HEK293 (cell line): Measurements from ENCODE around the gene MLLT1.

Experiments
- CTCF ChIA-PET: fragments of 350-600 bp; formaldehyde crosslinking; extraction: SDS; loops from one replicate; lab custom pipeline; 2021; ENCODE audit warnings: antibody characterized with exemption; lab: Yijun Ruan, JAX
- POLR2A ChIA-PET: fragments of 300-600 bp; formaldehyde crosslinking; extraction: SDS; loops from one replicate; lab custom pipeline; 2020; ENCODE audit warnings: antibody characterized with exemption, inconsistent platforms; lab: Yijun Ruan, JAX
- H3K27ac ChIP-seq: fragments of 200-500 bp; sonication (Bioruptor generic); 2 replicates; pipeline ENCODE4 v1.5.1; 2014; ENCODE audit warnings: low read depth, low read length, control low read depth, inconsistent platforms; ENCODE audit errors: extremely low read depth
- H3K36me3 ChIP-seq, 2 experiments: fragments of 200-500 bp in 1 of 2; sonication (Bioruptor generic) in 1 of 2; 1 replicate in 1 of 2; 2 replicates in 1 of 2; pipeline ENCODE4 v1.5.1; 2014 to 2017; ENCODE audit warnings: inconsistent platforms in 2 of 2, low read length in 2 of 2; ENCODE audit not compliant: control insufficient read depth in 2 of 2, insufficient read depth in 1 of 2
- H3K4me1 ChIP-seq: fragments of 200-500 bp; sonication (Bioruptor generic); 2 replicates; pipeline ENCODE4 v1.5.1; 2014; ENCODE audit warnings: mild to moderate bottlenecking, low read length, inconsistent platforms; ENCODE audit not compliant: control insufficient read depth, insufficient read depth
- H3K4me3 ChIP-seq: 2 replicates; pipeline ENCODE4 v1.5.1; 2011; ENCODE audit warnings: low read depth, mild to moderate bottlenecking, control low read depth, low read length, moderate library complexity
- H3K9me3 ChIP-seq: fragments of 200-500 bp; sonication (Bioruptor generic); 2 replicates; pipeline ENCODE4 v1.5.1; 2014; ENCODE audit warnings: low read depth, low read length, inconsistent platforms; ENCODE audit not compliant: control insufficient read depth, insufficient read depth
- KLF9 ChIP-seq: fragments of 450-650 bp; formaldehyde crosslinking; IDR thresholded peaks from 2 replicates; pipeline ENCODE4 v1.5.1; 2016; ENCODE audit warnings: missing biosample characterization, missing genetic modification characterization, low read depth
- SCRT2 ChIP-seq: fragments of 450-650 bp; formaldehyde crosslinking; IDR thresholded peaks from 2 replicates; pipeline ENCODE4 v1.5.1; 2016; ENCODE audit warnings: missing biosample characterization, missing genetic modification characterization
- SP7 ChIP-seq: fragments of 450-650 bp; formaldehyde crosslinking; IDR thresholded peaks from 2 replicates; pipeline ENCODE4 v1.5.1; 2016; ENCODE audit warnings: missing biosample characterization, missing genetic modification characterization
- ZBTB21 ChIP-seq: fragments of 450-650 bp; formaldehyde crosslinking; IDR thresholded peaks from 2 replicates; pipeline ENCODE4 v1.5.1; 2017; ENCODE audit warnings: missing biosample characterization, missing genetic modification characterization
- ZNF140 ChIP-seq: fragments of 450-650 bp; formaldehyde crosslinking; IDR thresholded peaks from 2 replicates; pipeline ENCODE4 v1.5.1; 2016; ENCODE audit warnings: missing biosample characterization, missing genetic modification characterization
- ZNF19 ChIP-seq: fragments of 450-650 bp; formaldehyde crosslinking; IDR thresholded peaks from 2 replicates; pipeline ENCODE4; 2016; ENCODE audit warnings: missing biosample characterization, missing genetic modification characterization, low read depth
- ZNF274 ChIP-seq, 2 experiments: fragments of 200-500 bp in 1 of 2; fragments of 450-650 bp in 1 of 2; sonication (Bioruptor generic) in 1 of 2; formaldehyde crosslinking in 1 of 2; IDR thresholded peaks; 2 replicates each; pipeline versions ENCODE4 v1.5.1 to v1.6.1; 2014 to 2016; ENCODE audit warnings: borderline replicate concordance in 1 of 2, inconsistent platforms in 1 of 2, low read length in 1 of 2, missing biosample characterization in 1 of 2, missing genetic modification characterization in 1 of 2
- ZNF501 ChIP-seq: fragments of 450-650 bp; formaldehyde crosslinking; IDR thresholded peaks from 2 replicates; pipeline ENCODE4 v1.5.1; 2016; ENCODE audit warnings: missing biosample characterization, missing genetic modification characterization
- ZNF530 ChIP-seq: fragments of 450-650 bp; formaldehyde crosslinking; IDR thresholded peaks from 2 replicates; pipeline ENCODE4 v1.5.1; 2016; ENCODE audit warnings: low read depth, missing biosample characterization, missing genetic modification characterization
- ZNF571 ChIP-seq: fragments of 450-650 bp; formaldehyde crosslinking; IDR thresholded peaks from 2 replicates; pipeline ENCODE4 v1.5.0; 2017; ENCODE audit warnings: missing biosample characterization, missing genetic modification characterization
- ZNF626 ChIP-seq: fragments of 450-650 bp; sonication (Bioruptor Pico); formaldehyde crosslinking; IDR thresholded peaks from 2 replicates; pipeline ENCODE4 v1.5.1; 2018; ENCODE audit warnings: missing biosample characterization, missing genetic modification characterization, inconsistent platforms
- ZNF707 ChIP-seq: fragments of 450-650 bp; formaldehyde crosslinking; IDR thresholded peaks from 2 replicates; pipeline ENCODE4 v1.5.1; 2016; ENCODE audit warnings: missing biosample characterization, missing genetic modification characterization
- ZNF830 ChIP-seq: fragments of 450-650 bp; IDR thresholded peaks from 2 replicates; pipeline ENCODE4 v1.5.0; 2018; ENCODE audit warnings: missing biosample characterization, missing genetic modification characterization, low read depth, mild to moderate bottlenecking, moderate library complexity
- TF ChIP-seq, protein P1 (sequence below): fragments of 450-650 bp; formaldehyde crosslinking; IDR thresholded peaks from 2 replicates; pipeline ENCODE4 v1.5.1; 2017; ENCODE audit warnings: missing biosample characterization, missing genetic modification characterization
- TF ChIP-seq, protein P2 (sequence below): fragments of 450-650 bp; formaldehyde crosslinking; IDR thresholded peaks from 2 replicates; pipeline ENCODE4 v1.5.1; 2016; ENCODE audit warnings: missing biosample characterization, missing genetic modification characterization
- TF ChIP-seq, protein P3 (sequence below): fragments of 450-650 bp; formaldehyde crosslinking; IDR thresholded peaks from 2 replicates; pipeline ENCODE4 v1.5.1; 2016; ENCODE audit warnings: missing biosample characterization, missing genetic modification characterization, borderline replicate concordance
- TF ChIP-seq, protein P4 (sequence below): fragments of 450-650 bp; formaldehyde crosslinking; IDR thresholded peaks from 2 replicates; pipeline ENCODE4 v1.5.1; 2016; ENCODE audit warnings: missing biosample characterization, missing genetic modification characterization, borderline replicate concordance

Gene MLLT1

DNA sequence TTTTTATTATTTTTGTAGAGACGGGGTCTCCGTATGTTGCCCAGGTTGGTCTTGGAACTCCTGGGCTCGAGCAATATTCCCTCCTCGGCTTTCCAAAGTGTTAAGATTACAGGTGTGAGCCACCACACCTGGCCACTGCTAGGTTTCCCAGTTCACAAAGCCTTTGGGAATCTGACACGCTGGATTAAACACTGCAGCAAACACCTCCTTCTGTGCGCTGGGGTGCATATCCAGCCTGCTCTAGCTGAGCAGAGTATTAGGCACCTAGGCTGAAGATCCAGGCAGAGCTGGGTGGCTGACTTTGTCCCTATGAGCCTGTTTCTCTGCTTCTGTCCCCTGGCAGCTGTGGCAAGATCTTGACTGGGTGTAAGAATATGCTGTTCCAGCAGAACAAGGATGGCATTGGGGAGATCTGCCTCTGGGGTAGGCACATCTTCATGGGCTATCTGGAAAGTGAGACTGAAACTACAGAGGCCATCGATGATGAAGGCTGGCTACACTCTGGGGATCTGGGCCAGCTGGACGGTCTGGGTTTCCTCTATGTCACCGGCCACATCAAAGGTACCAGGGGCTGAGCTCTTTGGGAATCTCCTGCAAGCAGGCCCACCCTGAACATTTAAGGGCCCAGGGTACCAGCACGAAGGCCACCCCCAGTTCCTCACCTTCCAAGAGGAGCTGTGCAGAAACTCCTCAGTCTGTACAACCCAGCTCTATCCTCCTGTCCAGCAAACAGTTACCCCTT, 94.5 kb downstream of the MLLT1 start (continued):
- TF ChIP-seq ZBTB21 (tag by site-specific recombination): no peak
- no peak for TF ChIP-seq ZNF626 (tag by site-specific recombination)
- TF ChIP-seq, protein P1, sequence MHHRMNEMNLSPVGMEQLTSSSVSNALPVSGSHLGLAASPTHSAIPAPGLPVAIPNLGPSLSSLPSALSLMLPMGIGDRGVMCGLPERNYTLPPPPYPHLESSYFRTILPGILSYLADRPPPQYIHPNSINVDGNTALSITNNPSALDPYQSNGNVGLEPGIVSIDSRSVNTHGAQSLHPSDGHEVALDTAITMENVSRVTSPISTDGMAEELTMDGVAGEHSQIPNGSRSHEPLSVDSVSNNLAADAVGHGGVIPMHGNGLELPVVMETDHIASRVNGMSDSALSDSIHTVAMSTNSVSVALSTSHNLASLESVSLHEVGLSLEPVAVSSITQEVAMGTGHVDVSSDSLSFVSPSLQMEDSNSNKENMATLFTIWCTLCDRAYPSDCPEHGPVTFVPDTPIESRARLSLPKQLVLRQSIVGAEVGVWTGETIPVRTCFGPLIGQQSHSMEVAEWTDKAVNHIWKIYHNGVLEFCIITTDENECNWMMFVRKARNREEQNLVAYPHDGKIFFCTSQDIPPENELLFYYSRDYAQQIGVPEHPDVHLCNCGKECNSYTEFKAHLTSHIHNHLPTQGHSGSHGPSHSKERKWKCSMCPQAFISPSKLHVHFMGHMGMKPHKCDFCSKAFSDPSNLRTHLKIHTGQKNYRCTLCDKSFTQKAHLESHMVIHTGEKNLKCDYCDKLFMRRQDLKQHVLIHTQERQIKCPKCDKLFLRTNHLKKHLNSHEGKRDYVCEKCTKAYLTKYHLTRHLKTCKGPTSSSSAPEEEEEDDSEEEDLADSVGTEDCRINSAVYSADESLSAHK (tag by site-specific recombination): no peak
- TF ChIP-seq ZNF501 (tag by site-specific recombination): no peak
- TF ChIP-seq, protein P2, sequence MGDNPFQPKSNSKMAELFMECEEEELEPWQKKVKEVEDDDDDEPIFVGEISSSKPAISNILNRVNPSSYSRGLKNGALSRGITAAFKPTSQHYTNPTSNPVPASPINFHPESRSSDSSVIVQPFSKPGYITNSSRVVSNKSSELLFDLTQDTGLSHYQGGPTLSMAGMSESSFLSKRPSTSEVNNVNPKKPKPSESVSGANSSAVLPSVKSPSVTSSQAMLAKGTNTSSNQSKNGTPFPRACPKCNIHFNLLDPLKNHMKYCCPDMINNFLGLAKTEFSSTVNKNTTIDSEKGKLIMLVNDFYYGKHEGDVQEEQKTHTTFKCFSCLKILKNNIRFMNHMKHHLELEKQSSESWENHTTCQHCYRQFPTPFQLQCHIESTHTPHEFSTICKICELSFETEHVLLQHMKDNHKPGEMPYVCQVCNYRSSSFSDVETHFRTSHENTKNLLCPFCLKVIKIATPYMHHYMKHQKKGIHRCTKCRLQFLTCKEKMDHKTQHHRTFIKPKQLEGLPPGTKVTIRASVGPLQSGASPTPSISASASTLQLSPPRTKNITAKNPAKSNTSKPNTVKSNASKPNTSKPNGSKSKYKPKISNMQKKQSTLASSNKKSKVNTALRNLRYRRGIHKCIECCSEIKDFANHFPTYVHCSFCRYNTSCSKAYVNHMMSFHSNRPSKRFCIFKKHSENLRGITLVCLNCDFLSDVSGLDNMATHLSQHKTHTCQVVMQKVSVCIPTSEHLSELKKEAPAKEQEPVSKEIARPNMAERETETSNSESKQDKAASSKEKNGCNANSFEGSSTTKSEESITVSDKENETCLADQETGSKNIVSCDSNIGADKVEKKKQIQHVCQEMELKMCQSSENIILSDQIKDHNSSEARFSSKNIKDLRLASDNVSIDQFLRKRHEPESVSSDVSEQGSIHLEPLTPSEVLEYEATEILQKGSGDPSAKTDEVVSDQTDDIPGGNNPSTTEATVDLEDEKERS (tag by site-specific recombination): no peak

DNA sequence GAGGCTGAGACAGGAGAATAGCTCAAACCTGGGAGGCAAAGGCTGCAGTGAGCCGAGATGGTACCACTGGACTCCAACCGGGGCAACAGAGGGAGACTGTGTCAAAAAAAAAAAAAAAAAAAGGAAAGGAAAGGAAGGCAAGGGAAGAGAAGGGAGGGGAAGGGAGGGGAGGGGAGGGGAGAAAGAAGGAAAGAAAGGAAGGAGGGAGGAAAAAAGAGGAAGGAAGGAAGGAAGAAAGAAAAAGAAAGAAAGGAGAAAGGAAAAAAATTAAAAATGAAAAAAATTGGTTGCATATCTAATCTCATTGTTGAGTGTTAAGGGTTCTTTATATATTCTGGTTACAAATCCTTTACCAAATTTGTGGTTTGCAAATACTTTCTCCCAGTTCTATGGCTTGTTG, 98.7 kb downstream of the MLLT1 start:
- H3K4me3 ChIP-seq: no peak overlapping the region
- H3K27ac ChIP-seq: no peak overlapping the region
- H3K9me3 ChIP-seq: no peaks in the 10 kb centered on the region
- no peaks in the 10 kb centered on the region for H3K4me1 ChIP-seq
- H3K36me3 ChIP-seq: no peaks in the 10 kb centered on the region
- CTCF ChIA-PET: interaction anchor here (1.8 kb wide), 1 partner anchor 15 kb away, joined by 5 read pairs; no protein-coding TSS in a partner anchor
- POLR2A ChIA-PET: no interaction called here
- TF ChIP-seq ZNF140 (tag by site-specific recombination) (no peak), SP7 (tag by site-specific recombination) (no peak), KLF9 (tag by site-specific recombination) (no peak)
- TF ChIP-seq, all 188 proteins: peak for 0

DNA sequence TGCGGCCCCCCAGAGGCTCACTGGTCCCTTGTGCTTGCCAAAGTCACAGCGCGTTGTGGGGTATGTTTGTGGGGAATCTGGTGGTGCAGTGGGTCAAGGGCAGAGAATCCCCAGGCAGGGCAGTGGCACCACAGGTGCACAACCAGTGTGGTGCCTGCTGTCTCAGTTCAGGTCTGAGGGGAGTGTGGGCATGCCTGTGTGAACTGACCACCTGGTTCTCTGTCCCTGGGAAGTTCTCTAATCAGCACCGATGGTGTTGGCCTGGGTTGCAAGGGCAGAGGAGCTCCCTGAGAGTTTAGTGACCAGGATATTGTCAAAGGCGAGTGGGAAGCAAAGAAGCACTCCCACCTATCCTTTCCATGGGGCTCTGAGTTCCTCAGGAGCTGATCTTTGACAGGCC, 106.6 kb downstream of the MLLT1 start:
- Histone ChIP-seq H3K4me3 (no peak overlapping the region), H3K9me3 (no peaks in the 10 kb centered on the region), H3K4me1 (no peaks in the 10 kb centered on the region), H3K36me3 (no peaks in the 10 kb centered on the region), H3K27ac (no peak overlapping the region)
- ChIA-PET CTCF (no interaction called here), POLR2A (no interaction called here)
- TF ChIP-seq ZNF274 (IDR thresholded peaks at IDR 0.05; ENCODE audit: low read length): no peak
- no peak for TF ChIP-seq ZNF274 (tag by site-specific recombination; IDR thresholded peaks at IDR 0.05; ENCODE audit: borderline replicate concordance)
- no peak for TF ChIP-seq ZNF707
- no peak for TF ChIP-seq SCRT2
- TF ChIP-seq, protein P3, sequence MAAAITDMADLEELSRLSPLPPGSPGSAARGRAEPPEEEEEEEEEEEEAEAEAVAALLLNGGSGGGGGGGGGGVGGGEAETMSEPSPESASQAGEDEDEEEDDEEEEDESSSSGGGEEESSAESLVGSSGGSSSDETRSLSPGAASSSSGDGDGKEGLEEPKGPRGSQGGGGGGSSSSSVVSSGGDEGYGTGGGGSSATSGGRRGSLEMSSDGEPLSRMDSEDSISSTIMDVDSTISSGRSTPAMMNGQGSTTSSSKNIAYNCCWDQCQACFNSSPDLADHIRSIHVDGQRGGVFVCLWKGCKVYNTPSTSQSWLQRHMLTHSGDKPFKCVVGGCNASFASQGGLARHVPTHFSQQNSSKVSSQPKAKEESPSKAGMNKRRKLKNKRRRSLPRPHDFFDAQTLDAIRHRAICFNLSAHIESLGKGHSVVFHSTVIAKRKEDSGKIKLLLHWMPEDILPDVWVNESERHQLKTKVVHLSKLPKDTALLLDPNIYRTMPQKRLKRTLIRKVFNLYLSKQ (tag by site-specific recombination): no peak
- no peak for TF ChIP-seq ZNF530 (tag by site-specific recombination)
- TF ChIP-seq ZNF830 (tag by site-specific recombination): no peak
- TF ChIP-seq, protein P4, sequence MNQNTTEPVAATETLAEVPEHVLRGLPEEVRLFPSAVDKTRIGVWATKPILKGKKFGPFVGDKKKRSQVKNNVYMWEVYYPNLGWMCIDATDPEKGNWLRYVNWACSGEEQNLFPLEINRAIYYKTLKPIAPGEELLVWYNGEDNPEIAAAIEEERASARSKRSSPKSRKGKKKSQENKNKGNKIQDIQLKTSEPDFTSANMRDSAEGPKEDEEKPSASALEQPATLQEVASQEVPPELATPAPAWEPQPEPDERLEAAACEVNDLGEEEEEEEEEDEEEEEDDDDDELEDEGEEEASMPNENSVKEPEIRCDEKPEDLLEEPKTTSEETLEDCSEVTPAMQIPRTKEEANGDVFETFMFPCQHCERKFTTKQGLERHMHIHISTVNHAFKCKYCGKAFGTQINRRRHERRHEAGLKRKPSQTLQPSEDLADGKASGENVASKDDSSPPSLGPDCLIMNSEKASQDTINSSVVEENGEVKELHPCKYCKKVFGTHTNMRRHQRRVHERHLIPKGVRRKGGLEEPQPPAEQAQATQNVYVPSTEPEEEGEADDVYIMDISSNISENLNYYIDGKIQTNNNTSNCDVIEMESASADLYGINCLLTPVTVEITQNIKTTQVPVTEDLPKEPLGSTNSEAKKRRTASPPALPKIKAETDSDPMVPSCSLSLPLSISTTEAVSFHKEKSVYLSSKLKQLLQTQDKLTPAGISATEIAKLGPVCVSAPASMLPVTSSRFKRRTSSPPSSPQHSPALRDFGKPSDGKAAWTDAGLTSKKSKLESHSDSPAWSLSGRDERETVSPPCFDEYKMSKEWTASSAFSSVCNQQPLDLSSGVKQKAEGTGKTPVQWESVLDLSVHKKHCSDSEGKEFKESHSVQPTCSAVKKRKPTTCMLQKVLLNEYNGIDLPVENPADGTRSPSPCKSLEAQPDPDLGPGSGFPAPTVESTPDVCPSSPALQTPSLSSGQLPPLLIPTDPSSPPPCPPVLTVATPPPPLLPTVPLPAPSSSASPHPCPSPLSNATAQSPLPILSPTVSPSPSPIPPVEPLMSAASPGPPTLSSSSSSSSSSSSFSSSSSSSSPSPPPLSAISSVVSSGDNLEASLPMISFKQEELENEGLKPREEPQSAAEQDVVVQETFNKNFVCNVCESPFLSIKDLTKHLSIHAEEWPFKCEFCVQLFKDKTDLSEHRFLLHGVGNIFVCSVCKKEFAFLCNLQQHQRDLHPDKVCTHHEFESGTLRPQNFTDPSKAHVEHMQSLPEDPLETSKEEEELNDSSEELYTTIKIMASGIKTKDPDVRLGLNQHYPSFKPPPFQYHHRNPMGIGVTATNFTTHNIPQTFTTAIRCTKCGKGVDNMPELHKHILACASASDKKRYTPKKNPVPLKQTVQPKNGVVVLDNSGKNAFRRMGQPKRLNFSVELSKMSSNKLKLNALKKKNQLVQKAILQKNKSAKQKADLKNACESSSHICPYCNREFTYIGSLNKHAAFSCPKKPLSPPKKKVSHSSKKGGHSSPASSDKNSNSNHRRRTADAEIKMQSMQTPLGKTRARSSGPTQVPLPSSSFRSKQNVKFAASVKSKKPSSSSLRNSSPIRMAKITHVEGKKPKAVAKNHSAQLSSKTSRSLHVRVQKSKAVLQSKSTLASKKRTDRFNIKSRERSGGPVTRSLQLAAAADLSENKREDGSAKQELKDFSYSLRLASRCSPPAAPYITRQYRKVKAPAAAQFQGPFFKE (tag by site-specific recombination): no peak
- TF ChIP-seq ZNF571: no peak
- TF ChIP-seq ZNF501 (tag by site-specific recombination): no peak
- TF ChIP-seq ZNF19 (tag by site-specific recombination): no peak
